IMR-90 (cell line): ENCODE measurements around the gene ADGB. TPM values are rescaled to one million over a fixed set of nuclear protein-coding genes. Genes with fewer than 3 reads are reported as not detected.

ENCODE experiments used
- ATAC-seq: fragments of 200-7000 bp; cut with Tn5 transposase; 2 replicates; pipeline ENCODE4 v1.9.1; 2020; ENCODE audit warnings: low read depth, mild to moderate bottlenecking, moderate library complexity
- BruUV-seq: library from RNA; stranded (reverse); fragments of 400-500 nt; replicated peaks from 2 replicates; lab custom pipeline; 2021; lab: Mats Ljungman, UMichigan
- CTCF ChIA-PET: fragments of 300-600 bp; formaldehyde crosslinking; extraction: SDS; loops from one replicate; lab custom pipeline; 2021; ENCODE audit warnings: antibody characterized with exemption; lab: Yijun Ruan, JAX
- POLR2A ChIA-PET: fragments of 300-600 bp; sonication (Branson Sonifier 250); formaldehyde crosslinking; loops from one replicate; lab custom pipeline; 2022; ENCODE audit warnings: antibody characterized with exemption; ENCODE audit not compliant: unreplicated experiment; lab: Charles Lee
- DNase-seq: peaks from one replicate; pipeline ENCODE4 v3.0.0; 2013
- H2AFZ ChIP-seq: replicated peaks from 2 replicates; pipeline ENCODE3; 2013; ENCODE audit warnings: low read length, mild to moderate bottlenecking; ENCODE audit not compliant: poor library complexity
- H2AK5ac ChIP-seq: 2 replicates; pipeline ENCODE4 v1.6.1; 2013; ENCODE audit warnings: low read depth, low read length, inconsistent platforms
- H2AK9ac ChIP-seq: replicated peaks from 2 replicates; pipeline ENCODE3; 2013; ENCODE audit warnings: mild to moderate bottlenecking, low read depth, low read length, moderate library complexity; ENCODE audit not compliant: poor library complexity
- H2BK120ac ChIP-seq: 2 replicates; pipeline ENCODE4 v1.6.1; 2013; ENCODE audit warnings: low read depth, low read length, inconsistent platforms
- H2BK15ac ChIP-seq: 3 replicates; pipeline ENCODE4 v1.6.1; 2013; ENCODE audit warnings: low read depth, low read length, inconsistent platforms
- H2BK20ac ChIP-seq: 2 replicates; pipeline ENCODE4 v1.6.1; 2013; ENCODE audit warnings: low read depth, mild to moderate bottlenecking, inconsistent platforms, low read length, moderate library complexity
- H2BK5ac ChIP-seq: 2 replicates; pipeline ENCODE4 v1.6.1; 2013; ENCODE audit warnings: mild to moderate bottlenecking, low read depth, low read length, inconsistent platforms; ENCODE audit not compliant: poor library complexity, severe bottlenecking
- H3K14ac ChIP-seq: replicated peaks from 2 replicates; pipeline ENCODE4 v1.6.1; 2013; ENCODE audit warnings: low read depth, low read length, inconsistent platforms
- H3K18ac ChIP-seq: 2 replicates; pipeline ENCODE4 v1.6.1; 2013; ENCODE audit warnings: low read depth, low read length, control low read depth
- H3K23ac ChIP-seq: 2 replicates; pipeline ENCODE4 v1.6.1; 2013; ENCODE audit warnings: low read depth, low read length, inconsistent platforms
- H3K27ac ChIP-seq: 2 replicates; pipeline ENCODE4 v1.5.1; 2013; ENCODE audit warnings: mild to moderate bottlenecking, control low read depth, low read length; ENCODE audit not compliant: insufficient read depth
- H3K27me3 ChIP-seq: 2 replicates; pipeline ENCODE4 v1.6.1; 2013; ENCODE audit warnings: low read length; ENCODE audit not compliant: control insufficient read depth, insufficient read depth
- H3K36me3 ChIP-seq: 2 replicates; pipeline ENCODE4 v1.6.1; 2013; ENCODE audit warnings: low read length, mixed read lengths; ENCODE audit not compliant: control insufficient read depth, insufficient read depth
- H3K4ac ChIP-seq: 2 replicates; pipeline ENCODE4 v1.6.1; 2013; ENCODE audit warnings: low read depth, low read length, inconsistent platforms
- H3K4me1 ChIP-seq: 2 replicates; pipeline ENCODE4 v1.6.1; 2013; ENCODE audit warnings: low read length, mixed read lengths; ENCODE audit not compliant: control insufficient read depth, insufficient read depth
- H3K4me2 ChIP-seq: 2 replicates; pipeline ENCODE4 v1.6.1; 2013; ENCODE audit warnings: low read depth, mild to moderate bottlenecking, control low read depth, low read length, moderate library complexity
- H3K4me3 ChIP-seq: 2 replicates; pipeline ENCODE4 v1.5.1; 2013; ENCODE audit warnings: low read depth, mild to moderate bottlenecking, control low read depth, low read length, moderate library complexity; ENCODE audit not compliant: insufficient read depth
- H3K56ac ChIP-seq: 2 replicates; pipeline ENCODE4 v1.6.1; 2013; ENCODE audit warnings: low read length, inconsistent platforms; ENCODE audit not compliant: insufficient read depth; ENCODE audit errors: extremely low read depth
- H3K79me1 ChIP-seq, 2 experiments: 2 replicates each; pipeline ENCODE4 v1.6.1; 2013; ENCODE audit warnings: low read length in 2 of 2, inconsistent platforms in 1 of 2, low read depth in 1 of 2
- H3K9ac ChIP-seq: 2 replicates; pipeline ENCODE4 v1.6.1; 2013; ENCODE audit warnings: low read depth, low read length, control low read depth
- H3K9me1 ChIP-seq: 2 replicates; pipeline ENCODE4 v1.6.1; 2013; ENCODE audit warnings: low read length, inconsistent platforms; ENCODE audit not compliant: insufficient read depth
- H3K9me3 ChIP-seq: 2 replicates; pipeline ENCODE4 v1.6.1; 2013; ENCODE audit warnings: low read length; ENCODE audit not compliant: control insufficient read depth, insufficient read depth
- H4K20me1 ChIP-seq: 2 replicates; pipeline ENCODE4 v1.6.1; 2013; ENCODE audit warnings: low read length, inconsistent platforms; ENCODE audit not compliant: insufficient read depth
- H4K5ac ChIP-seq: 2 replicates; pipeline ENCODE4 v1.6.1; 2013; ENCODE audit warnings: mild to moderate bottlenecking, low read depth, low read length, control low read depth
- H4K8ac ChIP-seq, 2 experiments: 2 replicates each; pipeline ENCODE4 v1.6.1; 2013; ENCODE audit warnings: low read depth in 2 of 2, low read length in 2 of 2, control low read depth in 1 of 2, inconsistent platforms in 1 of 2
- H4K91ac ChIP-seq: 2 replicates; pipeline ENCODE4 v1.6.1; 2013; ENCODE audit warnings: low read depth, low read length, inconsistent platforms; ENCODE audit not compliant: insufficient read depth
- CEBPB ChIP-seq: IDR thresholded peaks from 2 replicates; pipeline ENCODE4 v1.6.1; 2012; ENCODE audit warnings: low read depth, low read length, improper control_type of control experiment
- CHD1 ChIP-seq: IDR thresholded peaks from 2 replicates; pipeline ENCODE4 v1.6.1; 2012; ENCODE audit warnings: low read depth, low read length, improper control_type of control experiment
- ELK1 ChIP-seq: fragments of 150-350 bp; IDR thresholded peaks from 2 replicates; pipeline ENCODE4 v1.6.1; 2016; ENCODE audit warnings: low read depth, mild to moderate bottlenecking, low read length, moderate library complexity, borderline replicate concordance
- USF2 ChIP-seq: fragments of 150-350 bp; IDR thresholded peaks from 2 replicates; pipeline ENCODE4 v1.6.1; 2017; ENCODE audit warnings: mild to moderate bottlenecking, antibody characterized with exemption, low read length, low read depth
- WGBS, 2 experiments: methylation state at CpG; one replicate each; pipeline versions ENCODE4 v1.1.5 to v1.1.7; 2013; ENCODE audit warnings: missing lambda C conversion rate in 2 of 2; ENCODE audit not compliant: insufficient read length in 1 of 2; ENCODE audit errors: extremely low coverage in 2 of 2; 5-methylcytosine and 5-hydroxymethylcytosine counted together
- dilution Hi-C: fragments of 300-500 bp; cut with HindIII; formaldehyde crosslinking; loops from one replicate; pipeline ENCODE4 v1.14.3; 2018; ENCODE audit warnings: low sequenced_read_pairs; ENCODE audit not compliant: unreplicated experiment
- in situ Hi-C: fragments of 300-500 bp; cut with MboI; formaldehyde crosslinking; loops from 3 replicates; pipeline ENCODE4 v1.14.3; 2019; ENCODE audit warnings: low sequenced_read_pairs, inconsistent platforms, mixed read lengths
- intact Hi-C: fragments of 100-400 bp; cut with micrococcal nuclease; formaldehyde crosslinking; loops from 2 replicates; pipeline ENCODE4 v1.10.0; 2022
- polyA plus RNA-seq, 3 experiments: library from polyadenylated mRNA; depleted of rRNA; stranded (reverse); fragments of >200 nt; gene quantifications; 2 replicates each; pipeline ENCODE4 v1.2.3, GENCODE V29; 2012; ENCODE audit warnings: low replicate concordance in 1 of 3
- total RNA-seq: library from RNA; depleted of rRNA; stranded (reverse); fragments of >200 nt; gene quantifications from 2 replicates; pipeline ENCODE4 v1.2.3, GENCODE V29; 2012

ADGB gene
- total and polyA plus RNA-seq, 2 of the 4 experiments (the other 2 are of a cell fraction): not detected

GRCh38 chr6:146827216-146827928, 228.6 kb downstream of the ADGB start:
- H3K79me1 ChIP-seq: no peaks in the 10 kb centered on the region
- no peaks in the 10 kb centered on the region for H3K36me3 ChIP-seq
- H2BK120ac ChIP-seq: no peak overlapping the region
- H2BK5ac ChIP-seq: no peak overlapping the region
- H2AFZ ChIP-seq: no peak overlapping the region
- no peak overlapping the region for H2BK20ac ChIP-seq
- no peak overlapping the region for H3K4ac ChIP-seq
- H2AK9ac ChIP-seq: no peak overlapping the region
- intact Hi-C loops (no loop called here), dilution Hi-C loops (no loop called here), in situ Hi-C loops (no loop called here)
- no peak overlapping the region for H3K4me3 ChIP-seq
- H4K8ac ChIP-seq: no peak overlapping the region
- H3K18ac ChIP-seq: no peak overlapping the region
- no peak overlapping the region for H3K23ac ChIP-seq
- H3K4me1 ChIP-seq: no peaks in the 10 kb centered on the region
- no peaks in the 10 kb centered on the region for H4K20me1 ChIP-seq
- no peak for ATAC-seq
- H3K9me1 ChIP-seq: no peaks in the 10 kb centered on the region
- H2AK5ac ChIP-seq: no peak overlapping the region
- H4K5ac ChIP-seq: no peak overlapping the region
- H3K9me3 ChIP-seq: no peaks in the 10 kb centered on the region
- POLR2A ChIA-PET: no interaction called here
- no TSS peak for BruUV-seq
- no CpG with 5 or more reads among the region's 4 CpGs for WGBS, 2 experiments
- no peak overlapping the region for H3K4me2 ChIP-seq
- DNase-seq: no peak
- H3K14ac ChIP-seq: no peak overlapping the region
- no peaks in the 10 kb centered on the region for H3K27me3 ChIP-seq
- H2BK15ac ChIP-seq: no peak overlapping the region
- CTCF ChIA-PET: no interaction called here
- TF ChIP-seq CEBPB: no peak
- TF ChIP-seq ELK1: no peak
- TF ChIP-seq CHD1: no peak
- TF ChIP-seq USF2: no peak
- H3K9ac ChIP-seq: no peak overlapping the region
- no peak overlapping the region for H4K91ac ChIP-seq
- no peak overlapping the region for H3K27ac ChIP-seq
- no peak overlapping the region for H3K56ac ChIP-seq
